GM23248 (cell line): ENCODE data around the gene CISD2. TPM values are rescaled to one million over a fixed set of nuclear protein-coding genes. Genes with fewer than 3 reads are reported as not detected.
"Not testable (repeated sequence)": the region's sequence is repeated elsewhere in the genome, so short reads cannot be mapped to it uniquely, and the experiment has no call there.

Experiments
- DNase-seq: peaks from one replicate; pipeline ENCODE4 v3.0.0-alpha.2; 2015
- H2AFZ ChIP-seq: fragments of 200-600 bp; sonication (generic); 2 replicates; pipeline ENCODE4 v1.6.1; 2016; ENCODE audit warnings: antibody characterized with exemption
- H3F3A ChIP-seq: fragments of 200-600 bp; sonication (generic); 2 replicates; pipeline ENCODE4 v1.6.1; 2016; ENCODE audit warnings: mild to moderate bottlenecking, antibody characterized with exemption, mixed run types; ENCODE audit not compliant: insufficient read depth
- H3K27ac ChIP-seq: fragments of 200-600 bp; sonication (generic); 2 replicates; pipeline ENCODE4 v1.5.1; 2016; ENCODE audit warnings: mild to moderate bottlenecking
- H3K27me3 ChIP-seq: fragments of 200-600 bp; sonication (generic); replicated peaks from 2 replicates; pipeline ENCODE4 v1.6.1; 2016; ENCODE audit warnings: mild to moderate bottlenecking; ENCODE audit not compliant: insufficient read depth
- H3K36me3 ChIP-seq: fragments of 200-600 bp; sonication (generic); 2 replicates; pipeline ENCODE4 v1.6.1; 2016; ENCODE audit warnings: low read depth, mild to moderate bottlenecking
- H3K4me1 ChIP-seq: fragments of 200-600 bp; sonication (generic); 2 replicates; pipeline ENCODE4 v1.6.1; 2016; ENCODE audit warnings: mild to moderate bottlenecking; ENCODE audit not compliant: insufficient read depth
- H3K4me2 ChIP-seq: fragments of 200-600 bp; sonication (generic); one replicate; pipeline ENCODE4 v1.6.1; 2016; ENCODE audit warnings: mild to moderate bottlenecking; ENCODE audit not compliant: unreplicated experiment
- H3K4me3 ChIP-seq: fragments of 200-600 bp; sonication (generic); 2 replicates; pipeline ENCODE4 v1.5.1; 2016; ENCODE audit warnings: mild to moderate bottlenecking
- H3K79me2 ChIP-seq: fragments of 200-600 bp; sonication (generic); 2 replicates; pipeline ENCODE4 v1.6.1; 2016; ENCODE audit warnings: mild to moderate bottlenecking; ENCODE audit not compliant: insufficient read depth
- H3K9ac ChIP-seq: fragments of 200-600 bp; sonication (generic); 2 replicates; pipeline ENCODE4 v1.6.1; 2016; ENCODE audit warnings: mild to moderate bottlenecking
- H3K9me2 ChIP-seq: fragments of 200-600 bp; sonication (generic); 2 replicates; pipeline ENCODE4 v1.6.1; 2016; ENCODE audit warnings: mixed run types, mild to moderate bottlenecking, moderate library complexity; ENCODE audit not compliant: insufficient read depth
- H3K9me3 ChIP-seq: fragments of 200-600 bp; sonication (generic); one replicate; pipeline ENCODE4 v1.6.1; 2017; ENCODE audit warnings: low read depth
- H4K20me1 ChIP-seq: fragments of 200-600 bp; sonication (generic); 2 replicates; pipeline ENCODE4 v1.6.0; 2016; ENCODE audit not compliant: insufficient read depth
- EZH2 ChIP-seq: fragments of 200-600 bp; sonication (generic); IDR thresholded peaks from 2 replicates; pipeline ENCODE4 v1.6.1; 2018; ENCODE audit warnings: antibody characterized with exemption, mild to moderate bottlenecking; ENCODE audit not compliant: insufficient read depth, poor library complexity, severe bottlenecking
- EZH2phosphoT487 ChIP-seq: fragments of 200-600 bp; sonication (generic); IDR thresholded peaks from 2 replicates; pipeline ENCODE4 v1.6.1; 2018; ENCODE audit warnings: antibody characterized with exemption, moderate library complexity, mild to moderate bottlenecking, low read depth; ENCODE audit not compliant: insufficient read depth
- WGBS, 2 experiments: methylation state at CpG; one replicate each; pipeline ENCODE4 v1.1.6; 2015 to 2017; ENCODE audit warnings: low lambda C conversion rate in 2 of 2, low coverage in 1 of 2; ENCODE audit errors: missing lambda C conversion rate in 2 of 2; 5-methylcytosine and 5-hydroxymethylcytosine counted together
- in situ Hi-C: fragments of 300-500 bp; cut with MboI; formaldehyde crosslinking; loops from 2 replicates; pipeline ENCODE4 v1.15.0; 2020
- polyA plus RNA-seq: library from polyadenylated mRNA; unstranded; fragments of >200 nt; fragmentation: Nextera tagmentation; extraction: Ambion mirVana; gene quantifications from 2 replicates; pipeline ENCODE4 v1.2.1, GENCODE V29; 2016
- total RNA-seq: library from RNA; depleted of rRNA; stranded (reverse); fragments of >200 nt; shearing (Covaris generic); gene quantifications from 2 replicates; pipeline ENCODE4 v1.2.3, GENCODE V29; 2014

CISD2 gene
- total and polyA plus RNA-seq, 2 experiments from 2014 or later, result 40.3 to 69.7 TPM

GRCh38 chr4:102878901-102879300 is 10.1 kb downstream of the CISD2 start:
- in situ Hi-C loops, result no loop called here
- H3K79me2 ChIP-seq, result peaks cover 53% of the 10 kb centered on the region
- H3K36me3 ChIP-seq, result no peaks in the 10 kb centered on the region
- WGBS, 2 experiments, result 97% methylated on average over 3 of the region's 3 CpGs
- no peak for DNase-seq
- H3K4me2 ChIP-seq, result no peak overlapping the region
- H3K9ac ChIP-seq, result no peak overlapping the region
- TF ChIP-seq EZH2phosphoT487 (no peak), EZH2 (no peak)
- H3K4me3 ChIP-seq, result no peak overlapping the region
- H3K4me1 ChIP-seq, result no peaks in the 10 kb centered on the region
- no peaks in the 10 kb centered on the region for H3K9me3 ChIP-seq
- H3K27ac ChIP-seq, result no peak overlapping the region
- no peaks in the 10 kb centered on the region for H3K27me3 ChIP-seq
- no peaks in the 10 kb centered on the region; the same call in 1 of the 2 replicates for H4K20me1 ChIP-seq
- H3F3A ChIP-seq, result no peaks in the 10 kb centered on the region
- no peaks in the 10 kb centered on the region; the same call in 1 of the 2 replicates for H3K9me2 ChIP-seq
- H2AFZ ChIP-seq, result no peak overlapping the region

GRCh38 chr4:102881343-102881742 is 12.6 kb downstream of the CISD2 start:
- Histone ChIP-seq H4K20me1 (no peaks in the 10 kb centered on the region), H3K9me3 (no peaks in the 10 kb centered on the region), H2AFZ (no peak overlapping the region), H3K79me2 (peaks cover 41% of the 10 kb centered on the region), H3K4me1 (no peaks in the 10 kb centered on the region), H3K4me2 (no peak overlapping the region), H3K36me3 (0 out of 2 replicates have a peak, but pooled peaks cover 13% of the 10 kb centered on the region), H3K27ac (no peak overlapping the region), H3F3A (no peaks in the 10 kb centered on the region), H3K27me3 (no peaks in the 10 kb centered on the region), H3K9me2 (no peaks in the 10 kb centered on the region), H3K9ac (no peak overlapping the region), H3K4me3 (no peak overlapping the region)
- TF ChIP-seq EZH2phosphoT487 (no peak), EZH2 (no peak)
- in situ Hi-C loops, result no loop called here
- no peak for DNase-seq
- WGBS, 2 experiments, result 95 to 100% methylated on average over 1 of the region's 1 CpG

GRCh38 chr4:102883278-102883677 is 14.5 kb downstream of the CISD2 start:
- 0 out of 2 replicates have a peak, but pooled peaks cover 13% of the 10 kb centered on the region for H3K36me3 ChIP-seq
- TF ChIP-seq EZH2phosphoT487 (no peak), EZH2 (no peak)
- H3K4me3 ChIP-seq, result no peak overlapping the region
- in situ Hi-C loops, result no loop called here
- H3K4me1 ChIP-seq, result no peaks in the 10 kb centered on the region
- no peak for DNase-seq
- H3K4me2 ChIP-seq, result no peak overlapping the region
- no peak overlapping the region for H2AFZ ChIP-seq
- no peaks in the 10 kb centered on the region for H3K27me3 ChIP-seq
- H3K79me2 ChIP-seq, result peaks cover 37% of the 10 kb centered on the region
- no peaks in the 10 kb centered on the region for H4K20me1 ChIP-seq
- no peaks in the 10 kb centered on the region for H3F3A ChIP-seq
- no peaks in the 10 kb centered on the region for H3K9me2 ChIP-seq
- no peaks in the 10 kb centered on the region for H3K9me3 ChIP-seq
- H3K9ac ChIP-seq, result no peak overlapping the region
- H3K27ac ChIP-seq, result no peak overlapping the region
- 98 to 99% methylated on average over 2 of the region's 2 CpGs for WGBS, 2 experiments

GRCh38 chr4:102888570-102888969 is 19.8 kb downstream of the CISD2 start:
- in situ Hi-C loops, H3K9me3 ChIP-seq, H4K20me1 ChIP-seq, H3F3A ChIP-seq, DNase-seq, H3K27ac ChIP-seq, H3K9ac ChIP-seq, H3K9me2 ChIP-seq, H3K27me3 ChIP-seq, H3K4me3 ChIP-seq, H2AFZ ChIP-seq, H3K4me1 ChIP-seq, H3K4me2 ChIP-seq: not testable (repeated sequence)
- peaks cover 14% of the 10 kb centered on the region for H3K79me2 ChIP-seq
- 61 to 78% methylated on average over 2 of the region's 2 CpGs for WGBS, 2 experiments
- H3K36me3 ChIP-seq, result 0 out of 2 replicates have a peak, but pooled peaks cover 13% of the 10 kb centered on the region

GRCh38 chr4:102889866-102890265 is 21.1 kb downstream of the CISD2 start:
- peaks cover 12% of the 10 kb centered on the region for H3K79me2 ChIP-seq
- H4K20me1 ChIP-seq, H3K9me2 ChIP-seq, H3F3A ChIP-seq, H3K9me3 ChIP-seq, in situ Hi-C loops, H3K27ac ChIP-seq, H2AFZ ChIP-seq, H3K4me3 ChIP-seq, H3K4me2 ChIP-seq, DNase-seq, H3K27me3 ChIP-seq, H3K4me1 ChIP-seq, H3K9ac ChIP-seq: not testable (repeated sequence)
- 93 to 100% methylated on average over 3 of the region's 3 CpGs for WGBS, 2 experiments
- 0 out of 2 replicates have a peak, but pooled peaks cover 11% of the 10 kb centered on the region for H3K36me3 ChIP-seq

- H3K27me3 ChIP-seq, H3K79me2 ChIP-seq, in situ Hi-C loops, H3K9me2 ChIP-seq, H3K4me1 ChIP-seq, H2AFZ ChIP-seq, H3K9me3 ChIP-seq, H4K20me1 ChIP-seq, DNase-seq, H3K27ac ChIP-seq, H3K36me3 ChIP-seq, H3K4me2 ChIP-seq, H3K9ac ChIP-seq, H3K4me3 ChIP-seq, H3F3A ChIP-seq: not testable (repeated sequence)
- 83 to 85% methylated on average over 5 of the region's 5 CpGs for WGBS, 2 experiments
Observed at GRCh38 chr4:102896547-102896946, 27.8 kb downstream of the CISD2 start.

- H3K27ac ChIP-seq, H3K27me3 ChIP-seq, in situ Hi-C loops, H3K9me2 ChIP-seq, H4K20me1 ChIP-seq, H3K4me3 ChIP-seq, H3K9me3 ChIP-seq, H3K36me3 ChIP-seq, H2AFZ ChIP-seq, DNase-seq, H3K4me2 ChIP-seq, H3F3A ChIP-seq, H3K79me2 ChIP-seq, H3K4me1 ChIP-seq, H3K9ac ChIP-seq: not testable (repeated sequence)
- 69 to 71% methylated on average over 3 of the region's 3 CpGs for WGBS, 2 experiments
Observed at GRCh38 chr4:102897610-102898009, 28.8 kb downstream of the CISD2 start.
